ENCODE results near the gene PTMA.
"Not testable (repeated sequence)": the region's sequence is repeated elsewhere in the genome, so short reads cannot be mapped to it uniquely, and the experiment has no call there.

The PTMA gene

DNA sequence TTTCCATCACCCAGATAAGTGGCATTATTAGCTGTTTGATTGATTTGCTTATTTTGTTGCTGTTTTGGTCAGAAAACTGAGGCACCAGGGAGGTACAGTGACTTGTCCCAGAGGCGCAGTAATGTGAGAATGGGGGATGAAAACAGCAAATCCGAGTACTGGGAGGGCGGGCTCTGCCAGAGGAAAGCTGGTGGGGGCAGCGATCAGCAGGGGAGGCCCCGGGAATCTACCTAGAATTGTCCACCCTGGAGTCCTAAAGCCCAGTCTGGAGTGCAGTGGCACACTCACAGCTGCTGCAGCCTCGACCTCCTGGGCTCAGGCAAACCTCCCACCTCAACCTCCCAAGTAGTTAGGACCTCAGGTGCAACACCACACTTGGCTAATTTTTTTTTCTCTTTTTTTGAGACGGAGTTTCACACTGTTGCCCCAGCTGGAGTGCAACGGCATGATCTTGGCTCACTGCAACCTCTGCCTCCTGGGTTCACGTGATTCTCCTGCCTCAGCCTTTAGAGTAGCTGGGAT, 17.0 kb upstream of the PTMA start:
- DNase-seq (ENCODE audit: low read depth in 2 of 3, low spot score in 1 of 3): no peak

DNA sequence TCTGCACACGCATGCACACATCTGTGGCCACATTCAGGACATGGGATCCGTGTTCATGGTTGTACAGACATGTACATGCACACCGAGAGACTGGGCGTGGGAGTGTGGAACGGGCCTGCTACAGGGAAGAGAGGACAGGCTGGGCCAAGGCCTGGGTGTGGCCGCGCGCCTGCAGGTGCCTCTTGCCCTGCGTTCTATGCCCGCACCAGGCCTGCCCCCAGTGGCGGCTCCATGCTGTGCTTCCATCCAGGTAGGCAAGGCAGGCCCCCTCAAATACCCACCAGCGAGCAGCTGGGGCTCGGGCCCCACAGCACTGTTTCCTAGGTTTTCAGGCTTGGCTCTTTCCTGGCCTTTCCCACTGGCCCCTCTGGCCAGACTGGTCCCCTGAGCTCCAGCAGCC, 15.5 kb upstream of the PTMA start:
- no peak for DNase-seq (ENCODE audit: low read depth in 2 of 3, low spot score in 1 of 3)

DNA sequence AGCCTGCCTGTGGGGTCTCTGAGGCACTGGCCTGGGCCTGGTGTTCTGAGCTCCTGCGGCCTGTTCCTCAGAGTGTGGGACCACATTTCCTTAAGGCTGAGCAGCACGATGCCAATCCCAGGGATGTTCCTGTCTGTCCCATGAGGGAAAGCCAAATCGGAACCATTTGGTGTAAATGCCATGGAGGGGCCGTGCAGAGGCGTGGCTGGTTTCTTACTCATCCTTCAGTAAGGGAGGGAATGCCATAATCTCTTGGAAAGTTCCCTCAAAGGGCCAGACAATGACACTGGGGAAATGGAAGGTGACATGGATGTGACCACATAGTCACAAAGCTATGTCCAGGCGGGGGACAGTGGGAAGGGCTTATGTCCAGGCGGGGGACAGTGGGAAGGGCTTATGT, 14.4 kb upstream of the PTMA start:
- no peak for DNase-seq (ENCODE audit: low read depth in 2 of 3, low spot score in 1 of 3)

DNA sequence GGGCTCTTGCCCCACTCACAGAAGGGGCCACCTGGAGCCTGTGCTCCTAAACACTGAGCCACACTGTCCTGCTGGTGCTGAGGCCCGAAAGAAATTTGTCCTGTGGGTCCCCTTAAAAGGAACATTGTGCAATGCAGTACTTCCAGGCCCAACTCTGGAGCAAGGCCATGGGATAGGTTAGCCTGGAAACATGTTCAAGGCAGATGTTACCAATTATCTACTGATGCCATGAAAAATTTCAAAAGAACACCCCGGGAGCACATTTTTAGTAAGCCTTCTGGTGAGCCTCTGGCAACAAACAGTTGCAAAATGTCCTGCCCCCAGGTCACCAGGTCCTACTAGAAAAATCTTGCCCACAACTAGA, 12.3 kb upstream of the PTMA start:
- DNase-seq (ENCODE audit: low read depth in 2 of 3, low spot score in 1 of 3): no peak

DNA sequence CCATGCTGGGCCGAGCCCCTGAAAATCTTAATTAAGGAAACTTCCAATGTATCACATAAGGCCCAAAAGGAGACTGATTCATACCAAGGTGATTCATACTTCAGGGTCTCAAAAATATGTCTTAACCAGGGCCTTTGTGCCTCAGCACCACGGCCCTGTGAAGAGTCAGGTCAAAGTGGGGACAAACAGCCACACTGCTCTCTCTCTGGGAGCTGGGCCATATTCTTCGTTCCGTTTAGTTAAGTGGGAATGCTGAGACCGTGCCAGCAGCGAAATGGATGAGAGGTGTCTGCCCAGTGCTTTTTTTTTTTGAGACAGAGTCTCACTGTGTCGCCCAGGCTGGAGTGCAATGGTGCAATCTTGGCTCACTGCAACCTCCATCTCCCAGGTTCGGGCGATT, 9.3 kb upstream of the PTMA start:
- no peak for DNase-seq (ENCODE audit: low read depth in 2 of 3, low spot score in 1 of 3)

DNA sequence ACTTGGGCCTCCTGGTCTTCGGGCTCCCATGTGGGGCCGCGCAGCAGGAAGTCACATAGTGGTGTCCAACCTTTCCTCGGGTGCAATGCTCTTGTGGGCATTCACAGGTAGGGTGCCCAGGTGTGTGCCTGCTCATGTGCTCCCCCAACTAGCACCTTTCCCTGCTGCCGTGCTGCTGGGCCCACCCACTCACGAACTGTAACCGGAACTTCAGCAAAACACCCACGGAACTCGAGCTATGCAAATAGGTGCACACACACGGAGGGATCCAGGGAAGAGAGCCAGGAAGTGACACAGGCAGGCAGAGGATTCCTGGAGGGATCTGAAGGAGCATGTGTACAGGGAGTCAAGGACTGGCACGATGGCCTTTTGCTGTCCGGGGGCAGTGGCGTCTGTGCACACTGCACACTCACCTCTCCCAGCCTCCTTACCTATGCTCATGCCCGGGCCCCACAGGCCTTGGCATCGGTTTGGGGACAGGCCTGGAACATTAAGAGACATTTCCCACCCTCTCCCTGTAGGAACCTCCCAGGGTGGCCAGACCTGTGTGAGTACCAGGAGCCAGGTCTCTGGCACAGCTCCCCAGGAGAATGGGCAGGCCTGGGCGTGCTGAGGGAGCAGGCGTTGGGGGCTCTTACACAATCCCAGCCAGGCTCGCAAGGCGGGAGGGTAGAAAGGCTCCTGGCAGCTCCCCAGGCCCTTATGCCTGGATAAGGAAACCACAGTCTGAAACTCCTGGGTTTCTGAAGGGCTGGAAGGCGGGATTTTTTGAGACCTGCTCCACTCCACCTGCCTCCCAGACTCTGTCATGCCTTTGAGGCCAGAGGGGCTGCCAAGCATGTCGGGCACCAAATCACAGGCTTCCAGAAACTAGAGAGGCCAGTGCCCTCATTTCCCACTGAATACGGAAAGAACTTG, 6.6 kb upstream of the PTMA start:
- DNase-seq (ENCODE audit: low read depth in 2 of 3, low spot score in 1 of 3): no peak

DNA sequence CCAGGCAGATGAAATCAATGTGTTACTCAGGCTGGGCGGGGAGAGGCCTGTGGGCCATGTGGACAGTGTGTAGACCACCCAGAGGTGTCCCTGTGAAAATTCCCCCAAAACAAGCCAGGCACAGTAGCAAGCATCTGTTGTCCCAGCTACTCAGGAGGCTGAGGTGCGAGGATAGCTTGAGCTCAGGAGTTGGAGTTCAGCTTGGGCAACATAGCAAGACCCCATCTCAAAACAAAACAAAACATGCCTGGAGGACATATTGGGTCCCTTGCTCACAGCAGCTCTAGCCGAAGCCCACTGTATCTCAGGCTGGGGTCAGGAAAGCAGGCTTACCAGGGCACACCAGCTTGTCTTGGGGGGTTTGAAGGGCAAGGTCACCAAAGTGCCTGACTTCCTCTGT, 4.3 kb upstream of the PTMA start:
- DNase-seq (ENCODE audit: low read depth in 2 of 3, low spot score in 1 of 3): no peak

DNA sequence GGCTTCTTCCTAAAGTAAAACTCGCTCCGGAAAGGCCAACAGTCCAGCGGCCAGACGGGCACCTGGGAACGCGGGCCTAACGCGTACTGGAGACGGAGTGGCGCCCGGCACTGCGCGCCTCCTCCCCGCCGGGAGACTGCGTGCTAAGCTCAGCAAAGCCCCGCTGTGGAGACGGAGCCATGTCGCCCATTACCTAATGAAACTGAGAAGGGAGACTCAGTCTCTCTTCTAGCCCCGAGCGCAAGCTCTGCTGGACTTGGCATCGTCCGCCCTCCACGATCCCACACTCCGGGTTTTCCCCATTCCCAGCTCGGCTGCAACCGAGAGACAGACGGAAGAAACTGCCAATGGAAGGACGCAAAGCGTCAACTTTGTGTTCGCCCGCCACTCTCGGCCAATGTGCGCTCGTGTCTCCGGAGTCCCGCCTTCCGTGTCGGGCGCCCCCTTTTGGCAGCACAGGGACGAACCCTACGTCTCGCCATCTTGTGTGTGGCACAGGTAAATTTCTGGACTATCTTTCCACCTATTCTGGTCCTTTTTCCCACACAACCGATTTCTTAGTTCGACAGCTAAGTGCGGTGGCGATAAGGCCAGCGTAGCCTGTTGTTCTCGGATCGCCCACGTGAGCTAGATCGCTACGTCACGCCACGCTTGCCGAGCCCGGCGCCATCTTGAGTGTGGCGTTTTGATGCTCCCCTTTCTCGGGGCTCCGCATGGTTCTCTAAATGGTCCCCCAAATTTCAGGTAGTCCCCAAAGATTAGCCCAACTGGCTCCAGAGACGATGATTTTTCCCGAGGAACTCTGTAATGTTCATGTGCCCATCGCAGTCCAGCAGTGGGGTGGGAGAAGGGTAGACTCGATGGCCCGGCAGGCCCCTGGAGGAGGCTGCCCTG, 1.3 kb upstream of the PTMA start:
- DNase-seq (ENCODE audit: low read depth in 2 of 3, low spot score in 1 of 3): peak; percentile 95 to 97 (median 96)

DNA sequence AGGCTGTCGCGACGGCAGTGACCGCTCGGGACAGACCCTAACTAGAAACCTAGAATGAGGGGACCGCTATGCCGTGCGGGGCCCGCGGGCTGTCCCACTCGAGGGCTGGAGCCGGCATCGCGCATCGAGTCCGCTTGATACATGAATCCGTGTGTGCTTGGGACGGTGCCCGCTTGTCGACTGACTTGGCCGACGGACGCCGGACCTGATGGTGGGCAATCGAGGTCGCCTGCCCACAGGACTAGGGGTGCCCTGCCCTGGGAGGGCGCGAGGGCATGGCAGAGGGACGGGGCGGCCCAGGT, 749 bp upstream of the PTMA start:
- peak in 1 of 3 donors; percentile 42 for DNase-seq (ENCODE audit: low read depth in 2 of 3, low spot score in 1 of 3)

DNA sequence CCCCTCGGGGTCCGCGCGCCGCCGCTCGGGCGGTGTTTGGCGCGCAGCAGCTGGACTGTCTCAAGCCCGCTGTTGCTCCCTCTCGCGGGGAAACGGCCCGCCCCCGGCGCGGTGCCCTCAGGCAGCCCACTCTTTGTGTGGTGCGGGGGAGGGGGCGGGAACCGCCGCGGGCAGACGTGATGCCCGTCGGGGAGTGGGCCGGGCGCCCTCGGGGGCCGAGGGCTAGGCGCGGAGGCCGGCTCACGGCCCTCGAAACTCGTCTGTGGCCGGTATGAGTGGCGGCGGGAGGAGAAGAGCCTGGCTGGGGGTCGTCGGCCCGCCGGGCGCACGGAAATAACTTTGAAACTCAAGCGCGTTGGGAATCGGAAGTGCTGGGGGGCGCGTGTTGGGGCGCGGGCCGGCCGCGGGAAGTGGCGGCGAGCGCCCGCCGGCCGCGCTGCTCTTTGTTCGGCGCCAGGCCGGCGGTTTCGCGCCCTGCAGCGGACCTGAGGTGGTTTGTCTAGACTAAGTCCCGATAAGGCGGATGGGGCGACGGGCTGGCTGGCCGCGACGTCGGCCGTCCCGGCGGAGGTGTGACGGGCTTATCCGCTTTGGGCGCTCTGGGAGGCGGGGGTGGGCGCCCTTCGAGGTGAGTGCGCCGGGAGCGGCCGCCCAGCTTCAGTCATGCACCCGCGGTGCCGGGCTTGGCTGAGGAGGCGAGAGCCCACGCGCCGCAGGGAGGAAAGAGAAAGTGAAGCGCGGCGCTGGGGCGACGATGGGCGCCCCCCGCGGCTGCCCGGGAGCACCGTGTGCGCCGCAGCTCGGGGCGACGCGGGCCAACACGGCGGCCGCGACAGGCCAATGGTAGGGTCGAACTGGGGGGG, 679 bp downstream of the PTMA start:
- peak in 1 of 3 donors; percentile 39 for DNase-seq (ENCODE audit: low read depth in 2 of 3, low spot score in 1 of 3)

DNA sequence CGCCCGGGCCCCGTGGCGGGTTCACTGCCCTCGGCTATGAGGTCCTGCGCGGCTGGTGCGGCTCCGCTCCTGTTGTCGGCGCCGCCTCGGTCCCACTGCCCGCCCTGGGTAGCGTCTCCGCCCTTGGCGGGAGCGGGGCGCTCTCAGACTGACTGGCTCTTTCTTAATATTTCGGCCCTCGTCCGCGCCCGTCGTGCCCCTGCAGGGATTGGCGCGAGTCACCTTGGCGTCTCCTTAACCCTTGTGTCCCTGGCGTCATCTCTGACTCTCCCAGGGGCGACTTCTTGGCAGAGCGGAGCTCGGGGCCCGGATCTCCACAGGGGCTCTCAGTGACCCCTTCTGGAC, 1.3 kb downstream of the PTMA start:
- DNase-seq (ENCODE audit: low read depth in 2 of 3, low spot score in 1 of 3): peak in 1 of 3 donors; percentile 26

DNA sequence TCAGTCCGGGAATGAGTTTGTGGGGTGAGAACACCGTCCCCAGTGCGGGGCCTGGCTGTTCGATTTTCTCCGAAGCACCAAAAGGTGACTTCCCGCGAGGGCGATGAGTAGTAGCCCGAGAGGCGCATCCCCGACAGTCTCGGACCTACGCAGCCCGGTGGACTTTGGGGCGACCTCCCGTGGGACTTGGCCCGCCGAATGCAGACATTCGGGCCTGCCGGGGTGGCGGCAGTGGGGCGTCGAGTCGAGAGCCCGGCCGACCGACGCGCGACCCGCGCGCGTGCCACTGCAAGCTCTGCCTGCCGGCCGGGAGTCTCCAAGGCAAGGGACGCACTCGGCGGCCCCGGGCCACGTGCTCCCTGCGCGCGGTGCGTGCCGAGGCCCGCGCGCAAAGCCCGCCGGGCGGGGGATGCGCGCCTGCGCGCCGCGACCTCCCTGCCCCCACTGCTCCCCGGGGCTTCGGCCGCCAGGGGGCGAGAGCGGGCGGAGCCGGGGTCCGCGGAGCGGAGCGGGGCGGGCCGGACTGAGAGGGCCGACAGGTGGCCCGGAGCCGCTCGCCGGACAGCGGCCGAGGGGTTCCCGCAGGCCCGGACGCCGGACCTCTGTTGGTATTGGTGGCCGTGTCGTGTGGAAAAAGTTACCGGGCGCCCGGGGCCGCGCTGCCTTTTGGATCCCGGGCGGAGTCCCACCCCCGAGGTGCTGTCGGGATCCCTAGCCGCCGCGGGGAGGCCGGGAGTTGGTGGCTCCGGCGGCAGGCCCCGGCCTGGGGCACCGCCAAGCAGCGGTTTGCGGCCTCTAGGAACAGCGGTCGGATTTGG, 1.9 kb downstream of the PTMA start:
- DNase-seq (ENCODE audit: low read depth in 2 of 3, low spot score in 1 of 3): peak in 2 of 3 donors; percentile 78 to 81

DNA sequence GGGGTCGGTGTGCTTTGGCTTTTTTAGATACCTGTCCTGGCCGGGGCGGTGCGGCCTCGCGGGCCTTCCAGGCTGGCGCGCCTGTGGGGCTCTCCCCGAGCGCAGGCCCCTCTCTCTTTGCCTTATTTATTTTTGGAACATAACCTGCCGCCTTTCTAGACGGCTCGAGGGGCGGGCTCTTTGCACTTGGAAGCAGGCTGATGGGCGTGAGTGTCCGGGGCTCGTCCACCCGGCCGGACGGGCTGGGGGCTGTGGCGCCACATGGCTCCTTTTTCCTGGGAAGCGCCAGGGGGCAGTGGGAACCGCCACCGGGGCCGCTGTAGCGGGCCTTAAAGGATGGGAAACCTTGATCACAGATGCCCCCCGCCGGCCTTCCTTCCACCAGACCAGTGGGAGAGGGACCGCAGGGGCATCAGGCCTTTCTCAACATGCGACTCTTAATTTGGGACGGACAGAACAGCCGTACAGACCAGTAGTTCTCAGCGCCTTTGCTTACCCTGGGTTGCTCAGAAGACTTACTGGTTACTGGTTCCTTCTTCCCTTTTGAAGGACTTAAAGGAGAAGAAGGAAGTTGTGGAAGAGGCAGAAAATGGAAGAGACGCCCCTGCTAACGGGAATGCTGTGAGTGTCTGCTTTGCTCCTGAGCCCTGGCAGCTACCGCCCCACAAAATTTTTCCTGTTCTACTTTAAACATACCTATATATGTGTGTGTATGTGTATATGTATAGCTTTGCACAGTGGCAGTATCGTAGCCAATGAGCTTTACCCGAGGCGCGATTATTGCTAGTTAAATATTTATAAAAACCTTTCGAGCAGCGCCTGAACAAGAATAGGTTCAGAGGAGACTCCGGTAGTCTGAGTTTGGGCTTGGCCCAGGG, 2.7 kb downstream of the PTMA start:
- peak in 1 of 3 donors; percentile 13 for DNase-seq (ENCODE audit: low read depth in 2 of 3, low spot score in 1 of 3)

DNA sequence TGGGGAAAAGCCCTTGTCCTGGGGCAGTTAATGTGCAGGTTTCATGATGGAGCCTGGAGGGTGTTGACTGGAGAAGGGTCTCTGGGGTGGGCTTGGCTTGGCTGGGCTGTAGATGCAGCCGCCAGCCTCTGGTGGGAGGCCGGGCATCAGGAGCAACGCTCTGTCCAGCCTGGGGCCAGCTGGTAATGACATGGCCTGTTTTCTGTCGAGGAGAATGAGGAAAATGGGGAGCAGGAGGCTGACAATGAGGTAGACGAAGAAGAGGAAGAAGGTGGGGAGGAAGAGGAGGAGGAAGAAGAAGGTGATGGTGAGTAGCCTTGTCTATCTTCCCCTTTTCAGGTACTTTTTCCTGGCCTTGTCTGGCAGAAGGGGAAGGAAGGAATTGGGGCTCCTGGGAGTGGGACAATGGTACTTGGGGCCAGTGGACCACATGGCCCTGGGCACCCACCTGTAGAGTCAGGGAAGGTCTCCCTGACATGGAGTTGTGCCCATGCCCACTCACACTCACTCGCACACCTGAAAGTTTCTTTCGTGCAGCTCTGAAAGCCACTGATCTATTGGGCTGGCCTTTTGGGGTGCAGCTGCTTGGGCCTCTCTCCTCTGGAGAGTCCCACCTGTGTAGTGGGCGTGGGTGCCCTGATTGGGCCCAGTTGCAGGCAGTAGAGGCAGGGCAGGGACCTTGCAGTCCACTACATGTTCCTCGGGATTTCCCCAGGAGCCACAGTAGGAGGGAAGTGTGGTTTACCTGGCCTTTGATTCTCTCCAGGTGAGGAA, 3.5 kb downstream of the PTMA start:
- no peak for DNase-seq (ENCODE audit: low read depth in 2 of 3, low spot score in 1 of 3)

DNA sequence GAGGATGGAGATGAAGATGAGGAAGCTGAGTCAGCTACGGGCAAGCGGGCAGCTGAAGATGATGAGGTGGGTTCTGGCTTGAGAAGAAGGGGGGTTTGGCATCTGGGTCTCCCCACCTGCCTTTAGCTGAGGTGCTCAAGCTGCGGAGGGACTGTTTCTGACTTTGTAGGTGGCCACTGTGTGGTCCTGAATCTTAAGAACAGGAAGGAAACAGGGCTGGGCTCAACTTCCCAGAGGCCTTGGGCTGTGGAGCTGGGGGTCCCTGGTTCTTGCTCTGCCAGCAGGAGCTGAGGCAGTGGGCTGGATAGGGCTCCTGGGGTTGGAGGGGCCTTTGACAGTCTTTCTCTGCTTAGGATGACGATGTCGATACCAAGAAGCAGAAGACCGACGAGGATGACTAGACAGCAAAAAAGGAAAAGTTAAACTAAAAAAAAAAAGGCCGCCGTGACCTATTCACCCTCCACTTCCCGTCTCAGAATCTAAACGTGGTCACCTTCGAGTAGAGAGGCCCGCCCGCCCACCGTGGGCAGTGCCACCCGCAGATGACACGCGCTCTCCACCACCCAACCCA, 4.2 kb downstream of the PTMA start:
- peak in 2 of 3 donors; percentile 18 to 30 for DNase-seq (ENCODE audit: low read depth in 2 of 3, low spot score in 1 of 3)

DNA sequence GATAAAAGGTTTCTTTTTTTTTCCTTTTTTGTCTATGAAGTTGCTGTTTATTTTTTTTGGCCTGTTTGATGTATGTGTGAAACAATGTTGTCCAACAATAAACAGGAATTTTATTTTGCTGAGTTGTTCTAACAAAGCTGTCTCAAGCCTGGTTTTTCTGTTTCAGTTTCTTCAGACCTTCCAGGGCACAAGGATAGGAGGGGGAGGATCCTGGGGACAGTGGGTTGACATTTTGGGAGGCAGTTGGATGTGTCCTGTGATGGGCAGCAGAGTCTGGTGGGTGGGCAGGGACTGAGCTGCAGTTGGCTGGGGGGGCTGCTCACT, 5.0 kb downstream of the PTMA start:
- DNase-seq (ENCODE audit: low read depth in 2 of 3, low spot score in 1 of 3): not testable (repeated sequence)

DNA sequence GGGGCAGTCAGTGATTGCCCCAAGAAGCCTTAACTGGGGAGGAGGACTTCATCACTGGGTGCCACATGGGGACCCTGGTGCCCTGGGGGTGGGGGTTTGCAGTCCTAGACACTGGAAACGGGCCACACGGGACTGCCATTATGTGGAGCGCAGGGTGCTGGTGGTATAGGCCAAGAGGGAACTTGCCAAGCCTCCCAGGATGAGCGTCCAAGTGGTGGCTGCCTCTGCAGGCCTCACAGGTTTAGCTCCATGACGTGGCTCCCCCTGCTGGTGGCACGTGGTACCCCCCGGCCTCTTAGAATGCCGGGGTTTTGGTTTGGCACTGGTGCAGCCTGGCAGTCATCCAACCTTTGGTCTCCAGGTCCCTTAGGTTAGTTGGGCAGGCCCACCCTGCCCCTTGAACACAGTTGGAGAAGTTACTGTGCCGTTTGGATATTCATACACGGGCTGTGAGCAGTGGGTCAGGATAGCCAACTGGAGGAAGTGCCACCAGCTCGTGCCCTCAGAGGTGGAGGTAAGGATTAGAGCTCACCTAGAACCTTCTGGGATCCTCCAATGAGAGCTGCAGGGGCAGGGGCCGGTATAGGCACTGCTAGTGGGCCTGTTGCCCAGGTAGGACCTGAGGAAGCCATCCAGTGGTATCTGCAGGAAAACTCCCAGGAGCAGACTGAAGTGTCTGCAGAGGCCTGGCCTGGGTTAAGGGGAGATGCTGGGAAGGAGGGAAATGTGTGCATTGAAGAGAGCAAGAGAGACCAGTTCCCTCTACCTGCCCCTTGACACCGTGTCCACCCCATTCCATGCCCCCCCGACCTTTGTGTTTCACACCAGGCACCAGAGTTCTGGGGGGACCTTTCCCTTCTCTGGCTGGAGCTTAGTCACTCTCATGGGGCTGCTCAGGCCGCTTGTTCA, 5.7 kb downstream of the PTMA start:
- DNase-seq (ENCODE audit: low read depth in 2 of 3, low spot score in 1 of 3): peak; percentile 88 to 94 (median 90)

Data from stimulated activated CD4-positive, alpha-beta T cell treated with anti-CD3 and anti-CD28 coated beads, Interleukin-12 subunit alpha, Interleukin-12 subunit beta, amount 100 ng/mL, for 48 hours (primary cell).